GM15510 (cell line): ENCODE results near the gene ZNF681.

ENCODE experiments used
- POLR2A ChIP-seq: IDR thresholded peaks from 3 replicates; pipeline ENCODE4 v1.6.1; 2011; ENCODE audit warnings: borderline replicate concordance; ENCODE audit not compliant: insufficient read length; ENCODE audit errors: extremely low read depth

The ZNF681 gene

DNA sequence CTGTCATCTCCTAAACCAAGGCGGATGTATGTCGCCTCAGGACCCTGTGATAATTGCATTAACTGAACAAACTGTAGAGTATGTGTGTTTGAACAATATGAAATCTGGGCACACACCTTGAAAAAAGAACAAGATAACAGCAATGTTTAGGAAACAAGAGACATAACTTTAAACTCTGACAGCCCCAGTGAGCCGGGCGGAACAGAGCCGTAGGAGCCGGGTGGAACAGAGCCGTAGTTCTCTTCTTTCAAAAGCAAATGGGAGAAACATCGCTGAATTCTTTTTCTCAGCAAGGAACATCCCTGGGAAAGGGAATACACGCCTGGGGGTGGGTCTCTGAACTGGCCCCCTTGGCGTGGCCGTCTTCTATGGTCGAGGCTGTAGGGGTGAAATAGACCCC lies 39.9 kb downstream of the ZNF681 start:
- no peak for TF ChIP-seq POLR2A

DNA sequence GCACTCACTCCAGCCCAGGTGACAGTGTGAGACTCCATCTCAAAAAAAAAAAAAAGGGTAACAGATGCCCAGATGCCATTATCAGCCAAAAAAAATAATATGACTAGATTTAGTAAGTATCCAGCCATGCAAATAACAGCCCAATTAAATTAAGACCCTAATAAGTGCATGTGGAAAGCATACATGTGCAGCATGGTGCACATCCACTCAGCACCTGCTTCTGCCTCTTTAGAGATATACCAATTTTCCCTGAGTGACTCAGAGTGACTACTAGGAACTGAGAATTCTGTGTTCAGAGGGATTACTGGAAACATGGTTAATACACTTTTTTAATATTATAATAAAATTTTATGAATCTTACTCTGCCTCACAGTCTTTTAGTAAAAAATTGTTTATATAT lies 41.9 kb downstream of the ZNF681 start:
- no peak for TF ChIP-seq POLR2A

DNA sequence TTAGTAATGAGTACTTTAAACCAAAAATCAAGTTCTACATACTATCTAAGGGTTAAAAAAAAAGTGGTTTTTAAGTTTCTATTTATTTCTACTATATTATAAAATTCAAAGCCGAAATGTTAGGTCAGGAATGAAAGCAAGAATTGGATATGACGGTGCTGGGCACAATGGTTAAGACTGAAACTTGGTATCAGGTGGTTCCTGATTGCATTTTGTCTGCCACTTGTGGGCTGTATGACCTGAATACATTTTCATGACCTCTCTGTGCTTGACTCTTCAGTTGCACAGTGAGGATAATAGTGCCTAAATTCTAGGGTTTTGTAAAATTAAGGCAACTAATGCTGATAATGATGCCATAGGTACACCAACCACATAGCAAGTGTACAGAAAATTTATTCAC lies 49.3 kb downstream of the ZNF681 start:
- no peak for TF ChIP-seq POLR2A

DNA sequence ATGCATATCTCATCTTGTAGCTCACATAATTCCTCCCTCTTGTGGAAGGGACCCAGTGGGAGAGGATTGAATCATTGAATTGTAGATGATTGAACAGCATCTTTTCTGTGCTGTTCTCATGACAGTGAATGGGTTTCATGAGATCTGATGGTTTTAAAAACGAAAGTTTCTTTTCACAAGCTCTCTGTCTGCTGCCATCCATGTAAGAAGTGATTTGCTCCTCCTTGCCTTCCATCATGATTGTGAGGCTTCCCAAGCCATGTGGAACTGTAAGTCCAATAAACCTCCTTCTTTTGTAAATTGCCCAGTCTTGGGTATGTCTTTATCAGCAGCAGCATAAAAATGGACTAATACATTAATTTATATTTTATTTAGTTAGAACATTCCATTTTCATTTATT lies 52.0 kb downstream of the ZNF681 start:
- TF ChIP-seq POLR2A = no peak

DNA sequence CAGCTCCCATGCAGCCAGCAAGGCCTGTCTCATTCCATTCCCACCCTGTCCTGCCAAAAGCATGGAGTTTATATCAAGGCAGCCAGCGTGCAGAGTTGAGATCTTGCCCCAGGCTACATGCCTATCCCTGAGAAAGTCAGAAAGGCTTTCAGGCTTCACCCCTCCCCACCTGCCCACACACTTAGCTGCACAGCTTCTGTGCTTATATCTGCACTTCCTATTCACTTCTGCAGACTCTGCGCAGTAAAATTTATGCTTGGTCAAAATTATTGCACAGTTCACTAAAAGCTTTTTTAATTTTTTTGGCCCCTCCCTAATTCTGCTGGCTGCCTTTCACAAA lies 59.2 kb downstream of the ZNF681 start:
- no peak for TF ChIP-seq POLR2A

DNA sequence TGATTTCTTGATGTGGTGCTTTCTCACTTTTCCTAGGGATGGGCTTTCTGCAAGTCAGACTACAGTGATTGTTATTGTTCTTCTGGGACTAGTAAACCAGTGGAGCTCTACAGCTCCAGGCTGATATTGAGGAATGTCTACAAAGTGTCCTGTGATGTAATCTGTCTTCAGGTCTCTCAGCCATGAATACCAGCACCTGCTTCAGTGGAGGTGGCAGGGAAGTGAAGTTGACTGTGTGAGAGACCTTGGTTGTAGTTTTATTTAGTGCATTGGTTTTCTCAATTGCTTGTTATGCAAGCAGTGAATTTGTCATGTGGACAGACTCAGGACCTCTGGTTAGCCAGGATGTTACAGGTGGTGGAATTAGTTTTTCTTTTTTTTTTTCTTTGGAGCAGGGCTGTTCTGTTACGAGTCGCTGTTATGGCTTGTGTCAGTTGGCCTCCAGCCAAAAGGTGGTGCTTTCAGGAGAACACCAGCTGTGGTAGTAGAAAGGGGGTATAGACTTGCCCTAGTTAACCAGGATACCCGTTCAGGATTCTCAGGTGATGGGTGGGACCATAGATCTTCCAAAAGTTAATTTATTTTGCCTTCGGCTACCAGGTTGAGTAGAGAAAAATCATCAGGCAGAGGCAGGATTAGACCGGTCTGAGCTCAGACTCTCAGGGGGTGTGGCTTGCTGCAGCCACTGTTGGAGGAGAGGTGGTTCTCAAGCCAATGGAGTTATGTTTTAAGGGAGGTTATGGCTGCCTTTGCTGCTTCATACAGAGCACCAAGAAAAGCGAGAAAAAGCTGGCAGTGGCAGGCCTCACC lies 59.8 kb downstream of the ZNF681 start:
- TF ChIP-seq POLR2A = no peak
